Osteoblast (primary cell): ENCODE data around the gene CPED1. TPM values are rescaled to one million over a fixed set of nuclear protein-coding genes. Genes with fewer than 3 reads are reported as not detected.

ENCODE experiments used
- DNase-seq: peaks from one replicate; pipeline ENCODE4 v3.0.0; 2011; ENCODE audit warnings: low spot score, mixed read lengths; ENCODE audit not compliant: insufficient read length; ENCODE audit errors: missing footprints
- H2AFZ ChIP-seq: 2 replicates; pipeline ENCODE4 v1.6.0; 2011; ENCODE audit warnings: mild to moderate bottlenecking, low read length
- H3K27ac ChIP-seq: 2 replicates; pipeline ENCODE4 v1.5.1; 2011; ENCODE audit warnings: mild to moderate bottlenecking, low read depth, low read length, moderate library complexity
- H3K27me3 ChIP-seq: 2 replicates; pipeline ENCODE4 v1.6.0; 2012; ENCODE audit warnings: mild to moderate bottlenecking, control low read depth, inconsistent platforms, low read length, moderate library complexity; ENCODE audit not compliant: insufficient read depth
- H3K36me3 ChIP-seq: 2 replicates; pipeline ENCODE4 v1.5.1; 2011; ENCODE audit warnings: mild to moderate bottlenecking, low read length, control low read depth, moderate library complexity; ENCODE audit not compliant: insufficient read depth
- H3K4me1 ChIP-seq: 2 replicates; pipeline ENCODE4 v1.5.1; 2011; ENCODE audit warnings: mild to moderate bottlenecking, low read length, control low read depth, moderate library complexity; ENCODE audit not compliant: insufficient read depth
- H3K4me2 ChIP-seq: 2 replicates; pipeline ENCODE4 v1.6.0; 2011; ENCODE audit warnings: mild to moderate bottlenecking, low read length; ENCODE audit not compliant: insufficient read depth
- H3K4me3 ChIP-seq: fragments of 200-600 bp; sonication (generic); 3 replicates; pipeline ENCODE4 v1.5.1; 2012; ENCODE audit warnings: mild to moderate bottlenecking, low read length, inconsistent platforms; ENCODE audit not compliant: insufficient read depth
- H3K79me2 ChIP-seq: 2 replicates; pipeline ENCODE4 v1.6.0; 2012; ENCODE audit warnings: mild to moderate bottlenecking, low read length, control low read depth, inconsistent platforms; ENCODE audit not compliant: insufficient read depth
- H3K9me3 ChIP-seq: 2 replicates; pipeline ENCODE4 v1.5.1; 2011; ENCODE audit warnings: low read depth, low read length, control low read depth
- H4K20me1 ChIP-seq: 2 replicates; pipeline ENCODE4 v1.6.0; 2012; ENCODE audit warnings: mild to moderate bottlenecking, low read length, control low read depth; ENCODE audit not compliant: insufficient read depth
- CTCF ChIP-seq: IDR thresholded peaks from 2 replicates; pipeline ENCODE4 v1.5.1; 2011; ENCODE audit warnings: mild to moderate bottlenecking, low read depth, low read length, moderate library complexity; ENCODE audit errors: extremely low read depth
- total RNA-seq: library from RNA; depleted of rRNA; stranded (reverse); fragments of >200 nt; gene quantifications from 2 replicates; pipeline ENCODE4 v1.2.3, GENCODE V29; 2012

CPED1 gene
- total RNA-seq, 1 donor: 30.8 TPM

- no peaks in the 10 kb centered on the region for H4K20me1 ChIP-seq
- H3K79me2 ChIP-seq: no peaks in the 10 kb centered on the region
- H3K27me3 ChIP-seq: no peaks in the 10 kb centered on the region
- H2AFZ ChIP-seq: no peak overlapping the region
- no peak overlapping the region for H3K4me2 ChIP-seq
- no peak overlapping the region for H3K27ac ChIP-seq
- no peaks in the 10 kb centered on the region for H3K9me3 ChIP-seq
- H3K4me3 ChIP-seq: no peak overlapping the region
- TF ChIP-seq CTCF: no peak
- no peaks in the 10 kb centered on the region for H3K4me1 ChIP-seq
- H3K36me3 ChIP-seq: no peaks in the 10 kb centered on the region
- no peak for DNase-seq
Observed at GRCh38 chr7:121169469-121169868, 181.0 kb downstream of the CPED1 start.

GRCh38 chr7:121172484-121172883 lies 184.0 kb downstream of the CPED1 start:
- Histone ChIP-seq H4K20me1 (no peaks in the 10 kb centered on the region), H2AFZ (no peak overlapping the region), H3K4me2 (no peak overlapping the region), H3K36me3 (no peaks in the 10 kb centered on the region), H3K27me3 (no peaks in the 10 kb centered on the region), H3K27ac (no peak overlapping the region), H3K4me3 (no peak overlapping the region), H3K9me3 (no peaks in the 10 kb centered on the region), H3K4me1 (no peaks in the 10 kb centered on the region), H3K79me2 (no peaks in the 10 kb centered on the region)
- DNase-seq: no peak
- TF ChIP-seq CTCF: no peak

GRCh38 chr7:121175826-121176225 lies 187.3 kb downstream of the CPED1 start:
- Histone ChIP-seq H3K79me2 (no peaks in the 10 kb centered on the region), H3K36me3 (no peaks in the 10 kb centered on the region), H3K27me3 (no peaks in the 10 kb centered on the region), H3K4me3 (no peak overlapping the region), H3K4me2 (no peak overlapping the region), H3K27ac (no peak overlapping the region), H2AFZ (no peak overlapping the region), H4K20me1 (no peaks in the 10 kb centered on the region), H3K4me1 (no peaks in the 10 kb centered on the region), H3K9me3 (no peaks in the 10 kb centered on the region)
- no peak for TF ChIP-seq CTCF
- DNase-seq: no peak

- H3K27ac ChIP-seq: no peak overlapping the region
- no peaks in the 10 kb centered on the region for H4K20me1 ChIP-seq
- TF ChIP-seq CTCF: no peak
- H2AFZ ChIP-seq: no peak overlapping the region
- H3K4me2 ChIP-seq: no peak overlapping the region
- H3K9me3 ChIP-seq: no peaks in the 10 kb centered on the region
- no peaks in the 10 kb centered on the region for H3K79me2 ChIP-seq
- no peaks in the 10 kb centered on the region for H3K4me1 ChIP-seq
- no peak overlapping the region for H3K4me3 ChIP-seq
- H3K27me3 ChIP-seq: no peaks in the 10 kb centered on the region
- H3K36me3 ChIP-seq: no peaks in the 10 kb centered on the region
- no peak for DNase-seq
Observed at GRCh38 chr7:121178452-121178851, 189.9 kb downstream of the CPED1 start.
